Skin of body (tissue), 2 donors: ENCODE measurements around the gene GPRIN1. TPM values are rescaled to one million over a fixed set of nuclear protein-coding genes. Genes with fewer than 3 reads are reported as not detected.
"Not testable (repeated sequence)": the region's sequence is repeated elsewhere in the genome, so short reads cannot be mapped to it uniquely, and the experiment has no call there.

ENCODE experiments used
- DNase-seq: peaks from one replicate; lab custom pipeline; 2025; lab: John Stamatoyannopoulos, UW
- total RNA-seq: library from RNA; depleted of rRNA; stranded (reverse); fragments of >200 nt; gene quantifications from one replicate; pipeline ENCODE4 v1.2.3, GENCODE V29; 2014

Gene GPRIN1
- total RNA-seq, 1 donor from 2014 or later: 4.8 TPM

DNA sequence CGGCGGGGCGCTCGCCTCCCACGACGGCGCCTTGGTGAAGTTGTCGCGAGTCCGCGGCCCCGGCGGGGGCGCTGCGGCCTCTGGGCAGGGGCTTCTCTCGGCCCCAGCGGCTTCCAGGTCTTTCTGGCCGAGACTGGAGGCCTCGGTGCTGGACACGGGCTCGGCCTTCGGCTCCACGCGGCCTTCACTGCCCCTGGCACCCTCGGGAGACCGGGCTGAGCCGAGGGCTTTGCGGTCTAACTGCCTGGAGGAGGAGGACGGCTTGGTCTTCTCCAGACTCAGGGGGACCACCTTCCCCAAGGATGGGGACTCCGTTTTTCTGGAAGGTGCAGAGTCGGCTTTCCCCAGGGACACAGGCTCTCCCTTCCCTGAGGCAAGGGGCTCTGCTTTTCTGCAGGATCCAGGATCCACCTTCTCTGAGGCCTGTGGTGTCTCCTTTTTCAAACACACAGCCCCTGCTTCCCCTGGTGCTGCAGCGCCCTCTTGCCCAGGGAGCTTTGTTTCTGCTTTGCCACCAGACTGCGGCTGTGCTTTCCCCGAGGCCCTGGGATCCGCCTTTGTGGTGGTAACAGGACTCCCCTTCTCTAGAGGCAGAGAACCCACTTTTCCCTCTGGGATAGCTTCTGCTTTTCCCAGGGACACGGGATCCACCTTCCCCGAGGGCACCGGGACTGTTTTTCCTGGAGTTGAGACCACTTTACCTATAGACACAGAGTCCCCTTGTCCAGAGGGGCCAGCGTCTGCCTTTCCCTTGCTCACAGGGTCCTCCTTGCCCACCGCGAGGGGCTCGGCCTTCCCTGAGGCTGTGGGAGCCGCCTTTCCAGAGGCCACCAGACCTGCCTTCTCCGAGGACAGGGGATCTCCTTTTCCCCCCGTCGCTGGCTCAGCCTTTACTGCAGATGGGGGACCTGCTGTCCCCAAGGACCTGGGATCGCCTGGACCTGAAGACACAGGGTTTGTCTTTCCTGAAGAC, 12.3 kb downstream of the GPRIN1 start:
- no peak for DNase-seq

DNA sequence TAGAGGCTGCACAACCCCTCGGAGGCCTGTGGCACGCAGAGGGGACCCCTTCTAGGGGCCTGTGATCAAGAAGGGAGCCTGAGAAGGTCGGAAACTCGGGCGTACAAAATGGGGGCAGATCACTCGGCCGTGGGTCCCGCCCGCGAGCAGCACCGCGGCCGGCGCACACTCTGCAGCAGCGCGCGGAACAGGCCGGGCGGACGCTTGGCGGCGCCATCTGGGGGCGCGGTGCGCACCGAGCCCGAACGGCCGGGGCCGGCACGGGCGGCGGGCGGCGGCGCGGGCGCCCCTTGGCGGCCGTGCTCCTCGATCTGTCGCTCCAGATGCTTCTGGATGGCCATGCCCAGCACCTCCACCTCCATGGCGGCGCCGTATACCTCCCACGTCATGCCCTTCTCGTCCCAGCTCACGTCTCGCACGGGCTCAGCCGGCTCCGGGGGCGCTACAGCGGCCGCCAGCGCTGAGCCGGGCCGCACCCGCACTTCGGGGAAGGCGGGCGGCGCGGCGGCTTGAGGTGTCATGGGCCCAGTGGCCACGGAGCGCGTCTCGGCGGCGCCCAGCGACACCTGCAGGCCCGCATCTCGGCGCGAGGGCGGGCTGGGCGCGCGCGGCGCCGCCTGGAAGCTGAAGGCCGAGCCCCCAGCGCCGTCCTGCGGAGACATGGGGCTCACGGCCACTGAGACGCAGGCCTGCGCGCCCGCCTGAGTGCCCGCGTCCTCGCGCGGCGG, 13.1 kb downstream of the GPRIN1 start:
- DNase-seq: no peak

DNA sequence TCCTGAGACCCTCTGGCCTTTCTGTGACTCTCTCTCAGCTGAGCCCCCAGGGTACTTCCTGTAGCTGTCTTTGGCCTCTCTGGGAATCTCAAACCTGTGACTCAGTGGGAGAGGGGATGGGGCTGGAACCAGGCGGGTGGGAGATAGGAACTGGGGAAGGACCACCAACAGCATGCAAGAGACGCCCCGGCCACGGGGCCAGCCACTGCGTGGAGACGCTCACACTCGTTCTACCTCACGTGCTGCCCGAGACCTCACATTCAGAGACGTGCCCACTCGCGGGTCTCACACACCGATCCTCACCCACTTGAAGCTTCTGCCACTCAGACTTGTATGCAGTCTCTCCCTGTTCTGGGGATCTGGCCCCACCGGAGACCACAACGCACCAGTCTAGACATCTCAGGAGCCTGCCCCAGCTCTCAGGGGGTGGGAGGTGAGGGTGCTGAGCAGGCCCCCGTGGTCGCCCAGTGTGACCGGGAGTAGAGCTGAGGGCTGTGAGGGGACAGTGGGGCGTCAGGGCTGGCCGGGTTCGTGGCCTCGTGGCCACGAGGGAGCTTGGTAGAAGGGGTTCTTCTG, 13.8 kb downstream of the GPRIN1 start:
- DNase-seq: no peak

DNA sequence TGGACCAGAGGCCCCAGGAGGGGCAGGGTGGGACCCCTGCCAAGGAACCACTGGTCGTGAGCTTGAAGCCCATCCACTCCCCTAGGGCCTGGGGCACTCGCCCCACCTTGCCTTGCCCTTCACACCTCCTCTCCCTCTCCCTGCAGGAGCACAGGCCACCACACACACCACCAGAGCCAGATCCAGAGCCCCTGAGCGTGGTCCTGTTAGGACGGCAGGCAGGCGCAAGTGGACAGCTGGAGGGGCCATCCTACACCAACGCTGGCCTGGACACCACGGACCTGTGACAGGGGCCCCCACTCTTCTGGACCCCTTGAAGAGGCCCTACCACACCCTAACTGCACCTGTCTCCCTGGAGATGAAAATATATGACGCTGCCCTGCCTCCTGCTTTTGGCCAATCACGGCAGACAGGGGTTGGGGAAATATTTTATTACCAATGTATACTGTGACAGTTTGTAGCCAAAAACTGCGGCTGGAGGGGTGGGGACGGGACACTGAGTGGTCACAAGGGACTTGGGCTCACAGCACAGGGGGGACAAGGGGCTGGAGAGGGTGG, 14.5 kb downstream of the GPRIN1 start:
- no peak for DNase-seq

DNA sequence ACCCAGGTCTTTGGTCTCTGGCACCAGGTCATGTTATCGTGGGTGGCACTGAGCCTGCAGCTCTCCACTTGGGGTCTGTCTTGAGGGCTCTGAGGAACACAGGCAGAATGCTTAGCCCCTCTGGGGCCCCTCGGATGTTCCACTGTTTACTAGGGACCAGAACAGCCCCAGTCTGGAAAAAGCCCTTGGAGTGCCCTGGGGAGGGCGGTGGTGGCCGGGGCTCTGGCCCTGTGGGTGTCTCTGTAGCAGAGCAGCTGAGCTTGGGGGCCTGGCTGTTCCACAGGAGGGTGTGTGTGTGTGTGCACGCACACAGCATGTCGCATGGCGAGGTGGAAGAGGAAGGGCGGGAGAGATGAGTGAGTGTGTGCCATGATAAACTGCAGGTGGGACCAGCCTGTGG, 15.4 kb downstream of the GPRIN1 start:
- DNase-seq: no peak

DNA sequence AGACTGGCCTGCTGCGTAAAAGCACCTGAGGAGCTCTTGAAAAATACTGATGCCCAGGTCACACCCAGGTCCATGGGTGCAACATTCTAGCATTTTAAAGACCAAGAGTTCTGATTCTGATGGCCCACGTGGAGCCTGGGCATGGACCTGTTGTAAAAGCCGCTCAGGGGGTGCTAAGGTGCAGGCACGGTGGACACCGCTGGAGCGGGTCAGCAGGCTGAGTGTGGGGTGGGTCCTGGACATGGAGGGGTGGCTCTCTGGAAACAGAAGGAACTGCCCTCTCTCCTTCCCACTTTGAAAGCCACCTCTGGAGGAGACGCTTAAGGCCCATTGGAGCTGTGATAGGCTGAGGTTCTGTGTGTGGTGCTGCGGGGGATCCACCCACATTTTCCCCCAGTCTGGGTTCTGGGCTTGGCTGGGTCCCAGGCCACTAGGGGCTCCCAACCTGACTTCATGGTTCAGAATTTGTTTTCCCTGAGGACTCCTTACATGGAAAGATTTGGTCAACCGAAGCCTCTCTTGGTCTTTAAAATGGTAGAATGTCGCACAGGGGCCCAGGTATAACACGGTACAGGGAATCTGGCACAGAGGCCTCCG, 16.6 kb downstream of the GPRIN1 start:
- no peak for DNase-seq

DNA sequence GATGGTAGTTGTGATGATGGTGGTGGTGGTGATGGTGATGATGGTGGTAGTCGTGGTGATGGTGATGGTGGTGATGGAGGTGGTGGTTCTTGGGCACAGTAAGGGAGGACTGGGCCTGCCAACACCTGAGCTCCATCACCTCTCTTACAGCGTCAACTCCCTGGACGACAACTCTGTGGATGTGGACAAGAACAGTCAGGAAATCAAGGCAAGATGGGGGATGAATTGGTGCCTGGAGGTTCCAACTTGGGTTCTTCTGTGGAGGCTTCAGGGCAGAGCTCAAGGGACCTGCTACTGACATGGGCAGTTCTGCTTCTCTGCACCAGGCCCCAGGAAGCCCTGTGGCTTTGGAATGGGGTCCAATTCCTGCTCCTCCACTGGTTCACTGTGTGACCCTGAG, 17.4 kb downstream of the GPRIN1 start:
- no peak for DNase-seq

DNA sequence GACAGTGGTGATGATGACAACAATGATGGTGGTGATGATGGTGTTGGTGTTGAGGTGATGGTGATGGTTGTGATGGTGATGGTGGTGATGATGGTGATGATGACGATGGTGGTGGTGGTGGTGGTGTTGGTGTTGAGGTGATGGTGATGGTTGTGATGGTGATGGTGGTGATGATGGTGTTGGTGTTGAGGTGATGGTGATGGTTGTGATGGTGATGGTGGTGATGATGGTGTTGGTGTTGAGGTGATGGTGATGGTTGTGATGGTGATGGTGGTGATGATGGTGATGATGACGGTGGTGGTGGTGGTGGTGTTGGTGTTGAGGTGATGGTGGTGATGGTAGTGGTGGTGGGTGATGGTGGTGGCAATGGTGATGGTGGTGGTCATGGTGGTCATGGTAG, 18.3 kb downstream of the GPRIN1 start:
- DNase-seq: not testable (repeated sequence)

DNA sequence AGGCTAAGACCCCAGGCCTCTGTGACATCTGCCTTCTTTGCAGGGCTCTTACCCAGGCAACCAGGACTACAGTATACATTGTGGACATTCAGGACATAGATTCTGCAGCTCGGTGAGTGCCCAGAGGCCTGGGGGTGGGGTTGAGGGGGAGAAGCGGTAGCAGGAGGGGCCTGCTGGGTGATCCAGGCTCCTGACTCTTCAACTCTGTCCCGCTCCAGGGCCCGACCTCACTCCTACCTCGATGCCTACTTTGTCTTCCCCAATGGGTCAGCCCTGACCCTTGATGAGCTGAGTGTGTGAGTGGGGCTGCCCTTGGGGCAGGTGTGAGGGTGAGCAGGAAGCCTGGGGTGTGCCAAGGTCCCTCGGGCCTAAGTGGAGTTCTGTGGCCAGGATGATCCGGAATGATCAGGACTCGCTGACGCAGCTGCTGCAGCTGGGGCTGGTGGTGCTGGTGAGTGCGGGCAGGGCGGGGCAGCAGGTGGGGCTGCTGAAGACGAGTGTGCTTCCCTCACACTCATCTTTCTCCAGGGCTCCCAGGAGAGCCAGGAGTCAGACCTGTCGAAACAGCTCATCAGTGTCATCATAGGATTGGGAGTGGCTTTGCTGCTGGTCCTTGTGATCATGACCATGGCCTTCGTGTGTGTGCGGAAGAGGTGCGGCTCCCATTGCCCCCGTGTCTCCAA, 19.8 kb downstream of the GPRIN1 start:
- no peak for DNase-seq

DNA sequence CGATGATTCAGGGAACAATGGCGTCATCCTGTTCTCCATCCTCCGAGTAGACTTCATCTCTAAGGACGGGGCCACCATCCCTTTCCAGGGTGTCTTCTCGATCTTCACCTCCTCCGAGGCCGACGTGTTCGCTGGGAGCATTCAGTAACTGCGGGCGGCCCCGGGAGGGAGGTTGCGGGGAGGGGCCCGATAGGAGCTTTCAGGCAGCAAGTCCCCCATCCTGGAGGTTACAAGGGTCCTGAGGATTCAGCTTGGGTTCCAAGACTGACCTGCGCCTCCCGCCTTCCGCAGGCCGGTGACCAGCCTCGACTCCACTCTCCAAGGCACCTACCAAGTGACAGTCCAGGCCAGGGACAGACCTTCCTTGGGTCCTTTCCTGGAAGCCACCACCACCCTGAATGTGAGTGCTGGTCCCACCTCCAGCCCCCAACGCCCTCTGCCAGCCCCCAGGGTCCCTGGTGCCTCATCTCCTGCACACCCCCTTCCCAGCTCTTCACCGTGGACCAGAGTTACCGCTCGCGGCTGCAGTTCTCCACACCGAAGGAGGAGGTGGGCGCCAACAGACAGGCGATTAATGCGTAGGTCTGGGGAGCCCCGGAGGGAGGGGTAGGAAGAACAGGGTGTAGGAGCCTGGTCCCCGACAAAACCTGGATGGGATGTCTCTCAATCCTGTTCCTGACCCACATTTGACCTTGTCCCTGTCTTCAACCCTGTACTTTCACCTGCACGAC, 20.8 kb downstream of the GPRIN1 start:
- no peak for DNase-seq

DNA sequence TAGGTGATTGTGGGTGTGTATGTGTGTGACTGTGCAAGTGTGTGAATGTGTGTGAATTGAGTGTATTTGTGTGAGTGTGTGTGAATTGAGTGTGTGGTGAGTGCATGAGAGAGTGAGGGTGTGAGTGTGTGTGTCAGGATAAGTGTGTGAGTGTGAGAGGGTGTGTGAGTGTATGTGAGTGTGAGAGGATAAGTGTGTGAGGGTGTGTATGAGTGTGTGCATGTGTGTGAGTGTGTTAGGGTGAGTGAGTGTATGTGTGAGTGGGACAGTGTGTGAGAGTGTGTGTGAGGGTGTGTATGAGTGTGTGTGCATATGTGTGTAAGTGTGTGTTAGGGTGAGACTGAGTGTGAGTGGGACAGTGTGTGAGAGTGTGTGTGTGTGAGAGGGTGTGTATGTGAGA, 21.7 kb downstream of the GPRIN1 start:
- DNase-seq: no peak

DNA sequence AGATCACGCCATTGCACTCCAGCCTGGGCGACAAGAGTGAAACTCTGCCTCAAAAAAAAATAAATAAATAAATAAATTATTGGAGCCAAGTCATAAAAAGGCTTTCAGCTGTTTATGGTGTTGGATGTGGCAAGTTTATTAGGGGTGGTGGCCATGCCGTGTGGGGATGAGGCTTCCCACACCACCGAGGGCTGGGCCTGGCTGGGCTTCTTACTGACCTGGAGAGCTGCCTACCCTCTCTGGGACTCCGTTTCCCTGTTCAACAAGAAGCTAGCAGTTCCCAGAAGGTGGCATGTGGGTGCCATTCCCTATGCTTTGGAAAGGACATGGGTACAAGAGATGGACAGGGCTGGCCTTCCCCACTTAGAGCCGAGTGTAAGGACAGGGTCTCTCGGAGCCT, 22.6 kb downstream of the GPRIN1 start:
- no peak for DNase-seq

DNA sequence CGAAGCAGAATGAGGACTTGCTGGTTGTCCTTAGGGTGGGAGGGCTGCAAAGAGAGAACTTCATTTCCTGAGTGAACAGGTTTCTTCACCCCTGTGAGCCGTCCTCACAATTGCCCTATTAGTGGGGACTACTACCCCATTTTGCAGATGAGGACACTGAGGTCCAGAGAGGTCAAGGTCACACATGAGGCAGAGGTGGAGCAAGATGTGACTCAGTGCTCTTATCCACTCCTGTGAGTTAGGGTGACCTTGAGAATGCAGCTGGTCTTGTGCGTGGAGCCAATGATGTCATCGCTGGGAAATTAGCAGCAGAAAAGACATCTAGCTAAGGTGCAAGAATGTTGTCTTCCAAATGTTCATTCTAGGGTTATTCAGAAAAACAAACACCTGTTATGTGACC, 26.9 kb downstream of the GPRIN1 start:
- no peak for DNase-seq

DNA sequence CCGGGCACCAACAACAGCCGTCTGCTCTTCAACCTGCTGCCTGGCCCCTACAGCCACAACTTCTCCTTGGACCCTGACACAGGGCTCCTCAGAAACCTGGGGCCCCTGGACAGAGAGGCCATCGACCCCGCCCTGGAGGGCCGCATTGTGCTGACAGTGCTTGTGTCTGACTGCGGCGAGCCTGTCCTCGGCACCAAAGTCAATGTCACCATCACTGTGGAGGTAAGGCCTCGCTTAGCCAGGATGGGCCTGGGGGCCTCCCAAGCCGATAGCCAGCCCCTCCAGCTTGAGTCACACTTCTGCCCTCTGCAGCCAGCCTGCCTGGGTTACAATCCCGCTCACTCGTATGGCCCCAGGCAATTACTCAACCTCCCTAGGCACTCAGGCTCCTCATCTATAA, 28.6 kb downstream of the GPRIN1 start:
- DNase-seq: no peak

DNA sequence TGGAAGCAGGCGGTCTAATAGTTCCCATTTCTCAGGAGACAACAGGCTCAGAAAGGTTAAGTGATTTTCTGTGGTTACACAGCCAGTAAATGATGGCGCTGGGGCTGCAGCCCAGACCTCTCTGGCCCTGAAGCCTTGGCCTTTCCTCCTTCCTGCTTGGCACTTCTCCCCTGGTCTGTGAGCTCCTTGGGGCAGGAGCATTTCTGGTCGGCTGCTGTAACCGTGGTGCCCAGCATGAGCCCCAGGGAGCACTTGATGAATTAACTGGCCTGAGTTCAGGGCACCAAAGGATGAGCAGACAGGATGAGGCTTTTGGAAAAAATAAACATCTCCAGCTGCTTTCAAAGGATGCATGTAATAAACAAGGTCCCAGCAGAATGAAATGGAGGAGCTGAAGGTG, 30.6 kb downstream of the GPRIN1 start:
- DNase-seq: no peak

DNA sequence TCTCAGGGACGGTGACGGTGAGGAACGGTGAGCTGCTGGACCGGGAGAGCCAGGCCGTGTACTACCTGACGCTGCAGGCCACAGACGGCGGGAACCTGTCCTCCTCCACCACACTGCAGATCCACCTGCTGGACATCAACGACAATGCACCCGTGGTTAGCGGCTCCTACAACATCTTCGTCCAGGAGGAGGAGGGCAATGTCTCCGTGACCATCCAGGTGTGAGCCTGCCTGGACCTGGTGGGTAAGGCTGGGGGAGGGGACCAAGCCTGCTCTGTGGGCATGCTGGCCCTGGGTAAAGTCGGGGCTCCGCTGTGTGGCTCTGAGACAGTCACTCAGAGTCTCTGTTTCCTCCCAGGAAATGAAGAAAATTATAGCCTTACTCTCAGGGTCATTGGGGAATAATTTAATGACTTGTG, 31.6 kb downstream of the GPRIN1 start:
- DNase-seq: no peak

DNA sequence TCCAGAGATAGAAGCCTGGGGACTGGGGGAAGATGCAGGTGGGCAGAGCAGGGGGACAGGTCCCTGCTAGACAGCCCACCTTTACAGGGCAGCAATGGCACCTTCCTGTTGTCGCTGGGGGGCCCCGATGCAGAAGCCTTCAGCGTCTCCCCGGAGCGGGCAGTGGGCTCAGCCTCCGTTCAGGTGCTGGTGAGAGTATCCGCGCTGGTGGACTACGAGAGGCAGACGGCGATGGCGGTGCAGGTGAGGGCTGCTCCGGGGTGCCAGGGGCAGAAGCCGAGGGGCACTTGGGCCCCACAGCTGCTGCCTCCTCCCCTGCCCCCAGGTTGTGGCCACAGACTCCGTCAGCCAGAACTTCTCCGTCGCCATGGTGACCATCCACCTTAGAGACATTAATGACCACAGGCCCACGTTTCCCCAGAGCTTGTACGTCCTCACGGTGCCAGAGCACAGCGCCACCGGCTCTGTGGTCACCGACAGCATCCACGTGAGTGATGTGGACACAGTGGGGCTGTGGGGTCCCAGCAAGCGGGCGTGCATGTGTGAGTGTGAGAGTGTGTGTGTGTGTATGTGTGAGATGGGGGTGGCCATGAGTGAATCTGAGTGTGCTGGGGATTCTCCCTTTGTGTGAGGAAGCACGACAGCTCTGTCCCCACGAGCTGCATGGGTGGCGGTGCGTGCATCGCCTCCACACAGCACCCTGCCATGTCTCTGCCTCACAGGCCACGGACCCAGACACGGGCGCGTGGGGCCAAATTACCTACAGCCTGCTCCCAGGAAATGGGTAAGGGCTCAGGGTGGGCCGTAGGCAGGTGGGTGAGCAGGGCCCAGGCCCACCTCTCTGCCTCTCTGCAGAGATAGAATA, 32.4 kb downstream of the GPRIN1 start:
- DNase-seq: no peak

DNA sequence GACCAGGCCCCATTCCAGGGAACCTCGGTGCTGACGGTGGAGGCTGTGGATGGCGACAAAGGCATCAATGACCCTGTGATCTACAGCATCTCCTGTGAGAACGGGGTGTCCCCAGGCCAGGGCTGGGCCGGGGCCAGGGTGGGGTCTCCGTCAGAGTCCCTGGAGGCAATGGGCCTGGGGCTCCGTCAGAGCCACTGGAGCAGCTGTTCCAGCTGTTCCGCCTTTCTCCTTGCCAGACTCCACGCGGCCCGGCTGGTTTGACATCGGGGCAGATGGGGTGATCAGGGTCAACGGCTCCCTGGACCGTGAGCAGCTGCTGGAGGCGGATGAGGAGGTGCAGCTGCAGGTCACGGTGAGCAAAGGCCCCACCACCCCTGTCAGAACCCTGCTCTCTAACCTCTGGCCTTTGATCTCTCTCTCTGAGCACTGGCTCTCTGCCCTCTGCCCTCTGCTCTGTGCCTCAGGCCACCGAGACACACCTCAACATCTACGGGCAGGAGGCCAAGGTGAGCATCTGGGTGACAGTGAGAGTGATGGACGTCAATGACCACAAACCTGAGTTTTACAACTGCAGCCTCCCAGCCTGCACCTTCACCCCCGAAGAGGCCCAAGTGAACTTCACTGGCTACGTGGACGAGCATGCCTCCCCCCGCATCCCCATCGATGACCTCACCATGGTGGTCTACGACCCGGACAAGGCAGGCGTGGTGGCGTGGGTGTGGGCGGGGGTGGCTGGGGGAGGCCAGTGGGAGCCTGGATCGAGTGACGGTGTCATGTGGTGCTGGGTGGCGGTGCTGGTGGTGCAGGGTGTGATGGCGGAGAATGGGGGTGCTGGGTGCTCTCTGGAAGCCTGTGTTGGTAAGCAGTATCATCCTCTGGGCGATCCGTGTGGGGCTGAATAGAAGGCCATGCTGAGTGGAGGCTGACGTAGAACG, 34.2 kb downstream of the GPRIN1 start:
- DNase-seq: no peak
